ENCODE results near the gene ROR1.

The ROR1 gene

DNA sequence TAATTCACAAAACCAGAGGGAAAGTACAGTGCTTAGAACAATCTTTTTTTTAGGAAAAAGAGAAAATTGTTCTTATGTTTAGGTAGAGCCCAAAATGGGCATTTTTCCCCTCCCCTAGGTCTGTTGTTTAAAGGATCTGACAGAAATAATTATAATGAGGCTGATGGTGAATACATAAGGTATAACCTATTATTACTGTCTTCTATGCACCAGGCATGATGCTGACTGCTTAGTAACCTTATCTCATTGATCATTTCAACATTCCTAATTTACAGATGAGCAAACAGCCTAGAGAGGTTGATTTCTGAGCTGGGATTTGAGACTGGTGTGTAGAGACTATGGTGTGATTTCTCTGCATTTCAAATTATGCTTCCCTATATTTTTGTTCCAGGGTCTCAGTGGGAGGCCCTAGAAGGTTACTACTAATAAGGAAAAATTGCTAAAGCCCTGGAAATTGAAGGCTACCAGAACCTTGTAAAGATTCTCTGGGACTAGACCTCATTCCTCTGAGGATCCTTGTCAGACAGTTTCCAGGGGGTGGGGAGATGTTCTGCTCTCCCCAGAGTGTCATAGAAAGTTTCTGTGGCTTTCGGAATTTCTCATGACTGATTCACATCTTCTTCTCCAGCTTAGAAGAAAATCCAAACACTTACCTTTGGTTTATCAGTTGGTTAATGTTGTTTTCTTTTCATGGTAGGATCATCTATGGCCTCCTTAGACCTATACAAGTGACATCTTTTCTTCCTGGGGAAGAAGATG, 44.9 kb downstream of the ROR1 start:
- TF ChIP-seq, protein P1, sequence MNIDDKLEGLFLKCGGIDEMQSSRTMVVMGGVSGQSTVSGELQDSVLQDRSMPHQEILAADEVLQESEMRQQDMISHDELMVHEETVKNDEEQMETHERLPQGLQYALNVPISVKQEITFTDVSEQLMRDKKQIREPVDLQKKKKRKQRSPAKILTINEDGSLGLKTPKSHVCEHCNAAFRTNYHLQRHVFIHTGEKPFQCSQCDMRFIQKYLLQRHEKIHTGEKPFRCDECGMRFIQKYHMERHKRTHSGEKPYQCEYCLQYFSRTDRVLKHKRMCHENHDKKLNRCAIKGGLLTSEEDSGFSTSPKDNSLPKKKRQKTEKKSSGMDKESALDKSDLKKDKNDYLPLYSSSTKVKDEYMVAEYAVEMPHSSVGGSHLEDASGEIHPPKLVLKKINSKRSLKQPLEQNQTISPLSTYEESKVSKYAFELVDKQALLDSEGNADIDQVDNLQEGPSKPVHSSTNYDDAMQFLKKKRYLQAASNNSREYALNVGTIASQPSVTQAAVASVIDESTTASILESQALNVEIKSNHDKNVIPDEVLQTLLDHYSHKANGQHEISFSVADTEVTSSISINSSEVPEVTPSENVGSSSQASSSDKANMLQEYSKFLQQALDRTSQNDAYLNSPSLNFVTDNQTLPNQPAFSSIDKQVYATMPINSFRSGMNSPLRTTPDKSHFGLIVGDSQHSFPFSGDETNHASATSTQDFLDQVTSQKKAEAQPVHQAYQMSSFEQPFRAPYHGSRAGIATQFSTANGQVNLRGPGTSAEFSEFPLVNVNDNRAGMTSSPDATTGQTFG (tag by site-specific recombination; IDR thresholded peaks at IDR 0.05; ENCODE audit: borderline replicate concordance): no peak
- TF ChIP-seq ZNF114 (tag by site-specific recombination; IDR thresholded peaks at IDR 0.05) (no peak), ZBTB17 (tag by site-specific recombination; IDR thresholded peaks at IDR 0.05) (0 out of 2 replicates have a peak, but pooled peaks have one; percentile 22), ZNF530 (tag by site-specific recombination; IDR thresholded peaks at IDR 0.05; ENCODE audit: low read depth) (no peak), ZNF837 (tag by site-specific recombination; IDR thresholded peaks at IDR 0.05) (no peak), FEZF1 (tag by site-specific recombination; IDR thresholded peaks at IDR 0.05) (0 out of 2 replicates have a peak, but pooled peaks have one; percentile 15), SP7 (tag by site-specific recombination; IDR thresholded peaks at IDR 0.05) (peak; percentile 98)
- TF ChIP-seq, protein P2, sequence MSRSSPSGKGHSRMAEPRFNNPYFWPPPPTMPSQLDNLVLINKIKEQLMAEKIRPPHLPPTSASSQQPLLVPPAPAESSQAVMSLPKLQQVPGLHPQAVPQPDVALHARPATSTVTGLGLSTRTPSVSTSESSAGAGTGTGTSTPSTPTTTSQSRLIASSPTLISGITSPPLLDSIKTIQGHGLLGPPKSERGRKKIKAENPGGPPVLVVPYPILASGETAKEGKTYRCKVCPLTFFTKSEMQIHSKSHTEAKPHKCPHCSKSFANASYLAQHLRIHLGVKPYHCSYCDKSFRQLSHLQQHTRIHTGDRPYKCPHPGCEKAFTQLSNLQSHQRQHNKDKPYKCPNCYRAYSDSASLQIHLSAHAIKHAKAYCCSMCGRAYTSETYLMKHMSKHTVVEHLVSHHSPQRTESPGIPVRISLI (tag by site-specific recombination; IDR thresholded peaks at IDR 0.05): no peak
- TF ChIP-seq, protein P3, sequence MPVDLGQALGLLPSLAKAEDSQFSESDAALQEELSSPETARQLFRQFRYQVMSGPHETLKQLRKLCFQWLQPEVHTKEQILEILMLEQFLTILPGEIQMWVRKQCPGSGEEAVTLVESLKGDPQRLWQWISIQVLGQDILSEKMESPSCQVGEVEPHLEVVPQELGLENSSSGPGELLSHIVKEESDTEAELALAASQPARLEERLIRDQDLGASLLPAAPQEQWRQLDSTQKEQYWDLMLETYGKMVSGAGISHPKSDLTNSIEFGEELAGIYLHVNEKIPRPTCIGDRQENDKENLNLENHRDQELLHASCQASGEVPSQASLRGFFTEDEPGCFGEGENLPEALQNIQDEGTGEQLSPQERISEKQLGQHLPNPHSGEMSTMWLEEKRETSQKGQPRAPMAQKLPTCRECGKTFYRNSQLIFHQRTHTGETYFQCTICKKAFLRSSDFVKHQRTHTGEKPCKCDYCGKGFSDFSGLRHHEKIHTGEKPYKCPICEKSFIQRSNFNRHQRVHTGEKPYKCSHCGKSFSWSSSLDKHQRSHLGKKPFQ (tag by site-specific recombination; IDR thresholded peaks at IDR 0.05): 0 out of 2 replicates have a peak, but pooled peaks have one; percentile 18
- POLR2A ChIA-PET: no interaction called here

DNA sequence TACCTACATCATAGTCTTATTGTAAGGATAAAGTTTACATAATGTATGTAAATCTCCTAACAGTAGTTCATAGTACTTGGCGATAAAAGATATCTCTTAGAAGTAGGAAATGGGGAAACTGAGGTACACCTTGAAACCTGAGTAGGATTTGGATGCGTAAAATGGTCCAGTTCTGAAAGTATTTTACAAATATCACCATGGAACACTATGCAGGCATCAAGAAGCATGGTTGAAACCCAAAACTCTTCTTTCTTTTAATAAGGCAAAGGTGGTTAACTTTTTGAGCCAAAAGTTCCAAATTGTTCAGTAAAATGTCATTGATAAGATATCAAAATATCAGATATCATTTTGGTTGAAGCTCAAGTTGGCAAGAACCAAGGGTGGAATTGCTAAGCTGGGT, 46.0 kb downstream of the ROR1 start:
- Histone ChIP-seq H3K9me3 (ENCODE audit: control insufficient read depth, insufficient read depth, low read depth, low read length) (no peaks in the 10 kb centered on the region), H3K4me1 (ENCODE audit: control insufficient read depth, insufficient read depth, low read length) (peaks cover 28% of the 10 kb centered on the region), H3K4me3 (ENCODE audit: low read depth, low read length) (no peak overlapping the region), H3K27ac (ENCODE audit: extremely low read depth, low read depth, low read length) (no peak overlapping the region), H3K36me3 (ENCODE audit: control insufficient read depth in 2 of 2, insufficient read depth in 1 of 2, low read length in 2 of 2) (no peaks in the 10 kb centered on the region)
- POLR2A ChIA-PET: no interaction called here
- TF ChIP-seq ZNF146 (tag by site-specific recombination; IDR thresholded peaks at IDR 0.05): peak; percentile 80
- TF ChIP-seq, protein P4, sequence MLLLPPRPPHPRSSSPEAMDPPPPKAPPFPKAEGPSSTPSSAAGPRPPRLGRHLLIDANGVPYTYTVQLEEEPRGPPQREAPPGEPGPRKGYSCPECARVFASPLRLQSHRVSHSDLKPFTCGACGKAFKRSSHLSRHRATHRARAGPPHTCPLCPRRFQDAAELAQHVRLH (tag by site-specific recombination; IDR thresholded peaks at IDR 0.05): peak; percentile 64; the same call in 1 of the 2 replicates
- no peak for TF ChIP-seq ZNF664 (tag by site-specific recombination; IDR thresholded peaks at IDR 0.05)
- CTCF ChIA-PET: interaction anchor here (0.6 kb wide), 1 partner anchor 140 kb away, joined by 3 read pairs; no protein-coding TSS in a partner anchor

More for the DNA sequence above, 44.9 kb downstream of the ROR1 start:
- H3K27ac ChIP-seq (ENCODE audit: extremely low read depth, low read depth, low read length): no peak overlapping the region
- H3K4me3 ChIP-seq (ENCODE audit: low read depth, low read length): no peak overlapping the region
- peaks cover 28% of the 10 kb centered on the region for H3K4me1 ChIP-seq (ENCODE audit: control insufficient read depth, insufficient read depth, low read length)
- CTCF ChIA-PET: interaction anchor here (0.6 to 0.9 kb wide), 4 partner anchors 40 to 290 kb away, joined by 3 to 4 read pairs (median 3); no protein-coding TSS in a partner anchor
- H3K9me3 ChIP-seq (ENCODE audit: control insufficient read depth, insufficient read depth, low read depth, low read length): no peaks in the 10 kb centered on the region
- H3K36me3 ChIP-seq (ENCODE audit: control insufficient read depth in 2 of 2, insufficient read depth in 1 of 2, low read length in 2 of 2): no peaks in the 10 kb centered on the region

DNA sequence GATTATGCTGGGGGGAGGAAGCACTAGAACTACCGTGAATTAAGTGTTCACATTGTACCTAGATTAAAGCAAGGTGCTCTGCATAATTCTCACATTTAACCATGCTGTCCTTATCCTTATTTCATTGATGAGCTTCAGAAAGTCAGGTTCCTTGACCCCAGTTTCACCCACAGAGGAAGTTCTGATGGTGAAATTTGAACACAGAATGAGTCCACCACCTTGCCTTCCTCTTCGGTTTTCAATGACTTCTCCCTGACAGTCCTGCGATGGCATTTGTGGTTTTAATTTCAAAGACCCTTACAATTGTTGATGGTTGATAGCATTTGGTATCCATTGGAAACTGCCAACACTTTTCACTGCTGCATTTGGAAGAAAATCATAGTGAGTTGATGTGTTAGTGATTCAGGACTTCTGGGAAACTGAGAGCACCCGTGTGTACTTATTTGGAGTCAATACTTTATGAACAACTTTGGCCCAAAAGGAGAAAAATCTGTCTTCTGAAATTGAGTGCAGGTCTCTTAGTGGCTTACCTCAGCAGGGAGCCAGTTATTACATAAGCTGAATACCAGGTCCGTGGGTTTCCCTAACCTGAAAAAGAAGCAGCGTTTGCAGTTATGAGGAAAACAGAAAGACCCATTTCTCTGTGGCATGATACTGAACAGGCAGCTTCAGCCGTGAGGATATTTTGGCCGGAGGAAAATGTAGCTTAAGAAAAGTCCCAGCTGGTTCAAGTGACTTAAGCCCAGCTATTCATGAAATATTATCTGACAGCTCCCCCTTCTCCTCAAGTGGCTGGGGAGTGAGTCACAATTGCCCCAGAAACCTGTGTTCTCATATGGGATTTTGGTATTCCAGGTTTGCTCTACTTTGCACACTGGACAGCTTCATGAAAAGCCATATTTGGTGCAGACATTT, 47.5 kb downstream of the ROR1 start:
- CTCF ChIA-PET: interaction anchor here (0.6 to 1.5 kb wide), 4 partner anchors 8 to 316 kb away, joined by 4 to 6 read pairs (median 5); no protein-coding TSS in a partner anchor
- H3K4me1 ChIP-seq (ENCODE audit: control insufficient read depth, insufficient read depth, low read length): peaks cover 28% of the 10 kb centered on the region
- POLR2A ChIA-PET: no interaction called here
- TF ChIP-seq, protein P5, sequence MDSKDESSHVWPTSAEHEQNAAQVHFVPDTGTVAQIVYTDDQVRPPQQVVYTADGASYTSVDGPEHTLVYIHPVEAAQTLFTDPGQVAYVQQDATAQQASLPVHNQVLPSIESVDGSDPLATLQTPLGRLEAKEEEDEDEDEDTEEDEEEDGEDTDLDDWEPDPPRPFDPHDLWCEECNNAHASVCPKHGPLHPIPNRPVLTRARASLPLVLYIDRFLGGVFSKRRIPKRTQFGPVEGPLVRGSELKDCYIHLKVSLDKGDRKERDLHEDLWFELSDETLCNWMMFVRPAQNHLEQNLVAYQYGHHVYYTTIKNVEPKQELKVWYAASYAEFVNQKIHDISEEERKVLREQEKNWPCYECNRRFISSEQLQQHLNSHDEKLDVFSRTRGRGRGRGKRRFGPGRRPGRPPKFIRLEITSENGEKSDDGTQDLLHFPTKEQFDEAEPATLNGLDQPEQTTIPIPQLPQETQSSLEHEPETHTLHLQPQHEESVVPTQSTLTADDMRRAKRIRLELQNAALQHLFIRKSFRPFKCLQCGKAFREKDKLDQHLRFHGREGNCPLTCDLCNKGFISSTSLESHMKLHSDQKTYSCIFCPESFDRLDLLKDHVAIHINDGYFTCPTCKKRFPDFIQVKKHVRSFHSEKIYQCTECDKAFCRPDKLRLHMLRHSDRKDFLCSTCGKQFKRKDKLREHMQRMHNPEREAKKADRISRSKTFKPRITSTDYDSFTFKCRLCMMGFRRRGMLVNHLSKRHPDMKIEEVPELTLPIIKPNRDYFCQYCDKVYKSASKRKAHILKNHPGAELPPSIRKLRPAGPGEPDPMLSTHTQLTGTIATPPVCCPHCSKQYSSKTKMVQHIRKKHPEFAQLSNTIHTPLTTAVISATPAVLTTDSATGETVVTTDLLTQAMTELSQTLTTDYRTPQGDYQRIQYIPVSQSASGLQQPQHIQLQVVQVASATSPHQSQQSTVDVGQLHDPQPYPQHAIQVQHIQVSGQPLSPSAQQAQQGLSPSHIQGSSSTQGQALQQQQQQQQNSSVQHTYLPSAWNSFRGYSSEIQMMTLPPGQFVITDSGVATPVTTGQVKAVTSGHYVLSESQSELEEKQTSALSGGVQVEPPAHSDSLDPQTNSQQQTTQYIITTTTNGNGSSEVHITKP (tag by site-specific recombination; IDR thresholded peaks at IDR 0.05): peak; percentile 50; the same call in 1 of the 2 replicates
- TF ChIP-seq PRDM1 (tag by site-specific recombination; IDR thresholded peaks at IDR 0.05): peak; percentile 18; the same call in 1 of the 2 replicates
- TF ChIP-seq, protein P6, sequence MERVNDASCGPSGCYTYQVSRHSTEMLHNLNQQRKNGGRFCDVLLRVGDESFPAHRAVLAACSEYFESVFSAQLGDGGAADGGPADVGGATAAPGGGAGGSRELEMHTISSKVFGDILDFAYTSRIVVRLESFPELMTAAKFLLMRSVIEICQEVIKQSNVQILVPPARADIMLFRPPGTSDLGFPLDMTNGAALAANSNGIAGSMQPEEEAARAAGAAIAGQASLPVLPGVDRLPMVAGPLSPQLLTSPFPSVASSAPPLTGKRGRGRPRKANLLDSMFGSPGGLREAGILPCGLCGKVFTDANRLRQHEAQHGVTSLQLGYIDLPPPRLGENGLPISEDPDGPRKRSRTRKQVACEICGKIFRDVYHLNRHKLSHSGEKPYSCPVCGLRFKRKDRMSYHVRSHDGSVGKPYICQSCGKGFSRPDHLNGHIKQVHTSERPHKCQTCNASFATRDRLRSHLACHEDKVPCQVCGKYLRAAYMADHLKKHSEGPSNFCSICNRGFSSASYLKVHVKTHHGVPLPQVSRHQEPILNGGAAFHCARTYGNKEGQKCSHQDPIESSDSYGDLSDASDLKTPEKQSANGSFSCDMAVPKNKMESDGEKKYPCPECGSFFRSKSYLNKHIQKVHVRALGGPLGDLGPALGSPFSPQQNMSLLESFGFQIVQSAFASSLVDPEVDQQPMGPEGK (tag by site-specific recombination; IDR thresholded peaks at IDR 0.05): 0 out of 2 replicates have a peak, but pooled peaks have one; percentile 36
- 0 out of 2 replicates have a peak, but pooled peaks have one; percentile 16 for TF ChIP-seq ZNF843 (tag by site-specific recombination; IDR thresholded peaks at IDR 0.05)

More for the DNA sequence above, 47.5 kb downstream of the ROR1 start:
- Histone ChIP-seq H3K27ac (ENCODE audit: extremely low read depth, low read depth, low read length) (no peak overlapping the region), H3K4me3 (ENCODE audit: low read depth, low read length) (no peak overlapping the region), H3K9me3 (ENCODE audit: control insufficient read depth, insufficient read depth, low read depth, low read length) (no peaks in the 10 kb centered on the region), H3K36me3 (ENCODE audit: control insufficient read depth in 2 of 2, insufficient read depth in 1 of 2, low read length in 2 of 2) (no peaks in the 10 kb centered on the region)

All from HEK293 (cell line).